ENCODE measurements around the gene SFSWAP.

SFSWAP gene

DNA sequence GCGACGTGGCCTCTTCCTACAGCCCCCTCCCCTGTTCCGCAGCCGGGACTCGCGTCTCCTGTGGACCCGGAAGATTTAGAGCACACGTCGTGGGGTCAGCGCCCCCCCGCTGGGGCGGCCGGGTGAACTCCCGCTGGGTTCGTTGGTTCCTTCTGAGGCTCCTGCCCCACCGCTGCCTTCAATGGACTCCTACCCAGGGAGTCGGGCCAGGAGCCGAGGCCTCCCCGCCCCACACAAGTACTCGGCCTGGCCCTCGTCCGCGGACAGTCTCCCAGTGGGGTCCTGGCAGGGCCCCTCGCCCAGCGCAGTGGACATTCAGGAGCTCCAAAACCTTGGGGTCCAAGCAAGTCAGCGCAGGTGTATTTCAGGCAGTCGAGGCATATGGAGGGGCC is 118.5 kb downstream of the SFSWAP start:
- no peak for DNase-seq (ENCODE audit: low read depth in 1 of 2, low spot score in 1 of 2)
- no peak for TF ChIP-seq GABPA (IDR thresholded peaks at IDR 0.05; ENCODE audit: low read depth)
- TF ChIP-seq CTCF (IDR thresholded peaks at IDR 0.05; ENCODE audit: insufficient read depth, low read length), result no peak
- TF ChIP-seq POLR2AphosphoS5 (IDR thresholded peaks at IDR 0.05; ENCODE audit: low read depth), result no peak
- TF ChIP-seq, protein P1, sequence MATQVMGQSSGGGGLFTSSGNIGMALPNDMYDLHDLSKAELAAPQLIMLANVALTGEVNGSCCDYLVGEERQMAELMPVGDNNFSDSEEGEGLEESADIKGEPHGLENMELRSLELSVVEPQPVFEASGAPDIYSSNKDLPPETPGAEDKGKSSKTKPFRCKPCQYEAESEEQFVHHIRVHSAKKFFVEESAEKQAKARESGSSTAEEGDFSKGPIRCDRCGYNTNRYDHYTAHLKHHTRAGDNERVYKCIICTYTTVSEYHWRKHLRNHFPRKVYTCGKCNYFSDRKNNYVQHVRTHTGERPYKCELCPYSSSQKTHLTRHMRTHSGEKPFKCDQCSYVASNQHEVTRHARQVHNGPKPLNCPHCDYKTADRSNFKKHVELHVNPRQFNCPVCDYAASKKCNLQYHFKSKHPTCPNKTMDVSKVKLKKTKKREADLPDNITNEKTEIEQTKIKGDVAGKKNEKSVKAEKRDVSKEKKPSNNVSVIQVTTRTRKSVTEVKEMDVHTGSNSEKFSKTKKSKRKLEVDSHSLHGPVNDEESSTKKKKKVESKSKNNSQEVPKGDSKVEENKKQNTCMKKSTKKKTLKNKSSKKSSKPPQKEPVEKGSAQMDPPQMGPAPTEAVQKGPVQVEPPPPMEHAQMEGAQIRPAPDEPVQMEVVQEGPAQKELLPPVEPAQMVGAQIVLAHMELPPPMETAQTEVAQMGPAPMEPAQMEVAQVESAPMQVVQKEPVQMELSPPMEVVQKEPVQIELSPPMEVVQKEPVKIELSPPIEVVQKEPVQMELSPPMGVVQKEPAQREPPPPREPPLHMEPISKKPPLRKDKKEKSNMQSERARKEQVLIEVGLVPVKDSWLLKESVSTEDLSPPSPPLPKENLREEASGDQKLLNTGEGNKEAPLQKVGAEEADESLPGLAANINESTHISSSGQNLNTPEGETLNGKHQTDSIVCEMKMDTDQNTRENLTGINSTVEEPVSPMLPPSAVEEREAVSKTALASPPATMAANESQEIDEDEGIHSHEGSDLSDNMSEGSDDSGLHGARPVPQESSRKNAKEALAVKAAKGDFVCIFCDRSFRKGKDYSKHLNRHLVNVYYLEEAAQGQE (IDR thresholded peaks at IDR 0.05; ENCODE audit: insufficient replicate concordance, low read depth), result no peak
- no peak for TF ChIP-seq SPI1 (IDR thresholded peaks at IDR 0.05; ENCODE audit: borderline replicate concordance, low read depth)
- Histone ChIP-seq H3K27me3 (ENCODE audit: insufficient read depth, poor library complexity, severe bottlenecking) (peaks cover 55% of the 10 kb centered on the region), H3K27ac (replicated peaks) (no peak overlapping the region), H3K4me3 (replicated peaks; ENCODE audit: insufficient read depth, low read length) (peak overlapping the region; percentile 71)

DNA sequence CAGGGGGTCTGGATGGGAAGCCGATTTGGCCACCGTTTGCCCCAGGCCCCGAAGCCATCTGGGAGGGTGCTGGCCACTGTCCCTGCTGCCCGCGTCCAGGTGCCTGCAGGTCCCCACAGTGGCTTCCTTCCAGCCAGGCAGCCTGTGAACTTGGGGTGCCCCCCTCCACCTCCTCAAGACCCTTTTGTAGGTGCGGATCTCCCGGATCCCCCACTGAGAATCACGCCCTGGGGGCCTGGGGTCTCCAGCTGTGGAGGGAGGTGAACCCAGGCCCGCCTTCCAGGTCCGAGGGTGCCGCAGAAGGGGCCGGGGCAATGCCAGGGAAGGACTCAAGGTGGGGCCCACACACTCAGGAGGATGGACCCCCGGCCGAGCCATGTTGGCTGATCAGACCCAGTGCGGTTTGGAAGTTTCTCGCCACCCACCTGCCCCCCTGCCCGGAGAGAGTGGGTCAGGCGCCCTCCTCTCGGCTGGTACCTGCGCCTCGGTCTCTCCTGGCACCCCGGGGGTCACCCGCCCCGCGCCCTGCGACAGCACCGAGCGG is 119.0 kb downstream of the SFSWAP start:
- no peak for DNase-seq (ENCODE audit: low read depth in 1 of 2, low spot score in 1 of 2)
- H3K27me3 ChIP-seq (ENCODE audit: insufficient read depth, poor library complexity, severe bottlenecking), result peaks cover 55% of the 10 kb centered on the region
- no peak for TF ChIP-seq GABPA (IDR thresholded peaks at IDR 0.05; ENCODE audit: low read depth)
- TF ChIP-seq, protein P1 (IDR thresholded peaks at IDR 0.05; ENCODE audit: insufficient replicate concordance, low read depth), result no peak
- no peak for TF ChIP-seq POLR2AphosphoS5 (IDR thresholded peaks at IDR 0.05; ENCODE audit: low read depth)
- TF ChIP-seq CTCF (IDR thresholded peaks at IDR 0.05; ENCODE audit: insufficient read depth, low read length), result no peak
- no peak for TF ChIP-seq SPI1 (IDR thresholded peaks at IDR 0.05; ENCODE audit: borderline replicate concordance, low read depth)
- peak overlapping the region; percentile 71 for H3K4me3 ChIP-seq (replicated peaks; ENCODE audit: insufficient read depth, low read length)
- no peak overlapping the region for H3K27ac ChIP-seq (replicated peaks)

GRCh38 chr12:131830335-131830913 is 119.5 kb downstream of the SFSWAP start:
- Histone ChIP-seq H3K27me3 (ENCODE audit: insufficient read depth, poor library complexity, severe bottlenecking) (peaks cover 54% of the 10 kb centered on the region), H3K4me3 (replicated peaks; ENCODE audit: insufficient read depth, low read length) (peak overlapping the region; percentile 71), H3K27ac (replicated peaks) (no peak overlapping the region)
- peak; percentile 57 to 62 for DNase-seq (ENCODE audit: low read depth in 1 of 2, low spot score in 1 of 2)
- TF ChIP-seq GABPA (IDR thresholded peaks at IDR 0.05; ENCODE audit: low read depth), result no peak
- TF ChIP-seq SPI1 (IDR thresholded peaks at IDR 0.05; ENCODE audit: borderline replicate concordance, low read depth), result no peak
- TF ChIP-seq, protein P1 (IDR thresholded peaks at IDR 0.05; ENCODE audit: insufficient replicate concordance, low read depth), result no peak
- TF ChIP-seq POLR2AphosphoS5 (IDR thresholded peaks at IDR 0.05; ENCODE audit: low read depth), result no peak
- TF ChIP-seq CTCF (IDR thresholded peaks at IDR 0.05; ENCODE audit: insufficient read depth, low read length), result no peak

All from HL-60 (cell line).